Urinary bladder (tissue), 4 donors: Measurements from ENCODE around the gene ZNF195. TPM values are rescaled to one million over a fixed set of nuclear protein-coding genes. Genes with fewer than 3 reads are reported as not detected.
"Not testable (repeated sequence)": the region's sequence is repeated elsewhere in the genome, so short reads cannot be mapped to it uniquely, and the experiment has no call there.

ENCODE experiments used
- DNase-seq: peaks from one replicate; pipeline ENCODE4 v3.0.0-alpha.2; 2015; ENCODE audit errors: extremely low spot score
- H3K27ac ChIP-seq: one replicate; pipeline ENCODE4 v1.5.1; 2013; ENCODE audit warnings: low read depth, mild to moderate bottlenecking, moderate library complexity
- H3K36me3 ChIP-seq: one replicate; pipeline ENCODE4 v1.6.1; 2013; ENCODE audit warnings: mild to moderate bottlenecking, moderate library complexity; ENCODE audit not compliant: insufficient read depth
- H3K4me1 ChIP-seq: one replicate; pipeline ENCODE4 v1.6.1; 2013; ENCODE audit warnings: mild to moderate bottlenecking, moderate library complexity; ENCODE audit not compliant: insufficient read depth
- H3K4me3 ChIP-seq: one replicate; pipeline ENCODE4 v1.5.1; 2013; ENCODE audit warnings: low read depth, low read length
- WGBS: extraction: QIAGEN DNeasy Blood & Tissue Kit; methylation state at CpG from one replicate; pipeline ENCODE4 v1.1.7; 2013; 5-methylcytosine and 5-hydroxymethylcytosine counted together
- polyA plus RNA-seq: library from polyadenylated mRNA; stranded (reverse); fragments of 200-250 nt; gene quantifications from one replicate; pipeline ENCODE4 v1.2.3, GENCODE V29; 2013
- small RNA-seq: library from RNA; depleted of rRNA; stranded (forward); fragments of <200 nt; gene quantifications from one replicate; pipeline ENCODE3, GENCODE V24; 2014
- total RNA-seq: library from RNA; depleted of rRNA; stranded (reverse); fragments of >200 nt; gene quantifications from one replicate; pipeline ENCODE4 v1.2.3, GENCODE V29; 2014
- donor health status: healthy with polysubstance abuse.
- donor health status: healthy.

The ZNF195 gene
- total and polyA plus RNA-seq, 2 donors = 8.0 to 27.0 TPM

GRCh38 chr11:3330064-3330463 is 48.9 kb downstream of the ZNF195 start:
- DNase-seq, H3K4me1 ChIP-seq, H3K36me3 ChIP-seq, H3K4me3 ChIP-seq, H3K27ac ChIP-seq: not testable (repeated sequence)
- no CpG with 5 or more reads among the region's 12 CpGs for WGBS

GRCh38 chr11:3328503-3328902 is 50.4 kb downstream of the ZNF195 start:
- H3K36me3 ChIP-seq, H3K27ac ChIP-seq, DNase-seq, H3K4me1 ChIP-seq, H3K4me3 ChIP-seq: not testable (repeated sequence)
- WGBS = no CpG with 5 or more reads among the region's 4 CpGs

GRCh38 chr11:3326450-3326849 is 52.5 kb downstream of the ZNF195 start:
- not testable (repeated sequence) for H3K36me3 ChIP-seq
- no CpG with 5 or more reads among the region's 13 CpGs for WGBS

GRCh38 chr11:3324724-3325123 is 54.2 kb downstream of the ZNF195 start:
- not testable (repeated sequence) for H3K4me3 ChIP-seq, DNase-seq, H3K36me3 ChIP-seq, H3K4me1 ChIP-seq, H3K27ac ChIP-seq
- 82% methylated on average over 1 of the region's 3 CpGs for WGBS

More at GRCh38 chr11:3326450-3326849, 52.5 kb downstream of the ZNF195 start:
- DNase-seq, H3K4me1 ChIP-seq, H3K27ac ChIP-seq, H3K4me3 ChIP-seq: not testable (repeated sequence)

Small RNAs within 50 kb of the gene (small RNA-seq; reads per million reads assigned to genes)
- not detected for gene AC123788.2

Other genes with a start within 250 kb of the ZNF195 start
- gene OSBPL5, start 213.8 kb downstream of the ZNF195 start, total RNA-seq = 22.4 TPM
- gene OSBPL5, start 213.8 kb downstream of the ZNF195 start, polyA plus RNA-seq = 40.5 TPM
- gene MRGPRG, start 160.3 kb downstream of the ZNF195 start, total RNA-seq = not detected
- not detected for gene MRGPRG, start 160.3 kb downstream of the ZNF195 start, polyA plus RNA-seq
- gene MRGPRE, start 146.7 kb downstream of the ZNF195 start, total RNA-seq = not detected
- gene MRGPRE, start 146.7 kb downstream of the ZNF195 start, polyA plus RNA-seq = 0.18 TPM